GM19025 (cell line): ENCODE data around the gene B4GALT2.

ENCODE experiments used
- ATAC-seq: cut with Tn5 transposase; IDR thresholded peaks from one replicate; pipeline ENCODE4 v1.9.1; 2021; ENCODE audit warnings: mild to moderate bottlenecking, low read depth, moderate library complexity; ENCODE audit not compliant: unreplicated experiment

The B4GALT2 gene

GRCh38 chr1:43946236-43947060 lies 32.6 kb upstream of the B4GALT2 start, which contains the start of gene IPO13:
TSS of gene IPO13 (plus strand) at chr1:43946950. CDS start at chr1:43947601, 651 bp downstream.
- peak; percentile 94 for ATAC-seq

- no peak for ATAC-seq
These were observed 31.7 kb upstream of the B4GALT2 start for GRCh38 chr1:43947061-43947873.

- no peak for ATAC-seq
These were observed 31.1 kb upstream of the B4GALT2 start for GRCh38 chr1:43947874-43948437.

- no peak for ATAC-seq
These were observed 29.3 kb upstream of the B4GALT2 start for GRCh38 chr1:43949678-43950077.

- no peak for ATAC-seq
These were observed 27.7 kb upstream of the B4GALT2 start for GRCh38 chr1:43951021-43951985.

GRCh38 chr1:43952731-43953346 lies 26.2 kb upstream of the B4GALT2 start:
- ATAC-seq = no peak

GRCh38 chr1:43953361-43953760 lies 25.6 kb upstream of the B4GALT2 start:
- no peak for ATAC-seq

GRCh38 chr1:43954036-43954435 lies 25.0 kb upstream of the B4GALT2 start:
- no peak for ATAC-seq

GRCh38 chr1:43956234-43956633 lies 22.8 kb upstream of the B4GALT2 start:
- ATAC-seq = no peak

- no peak for ATAC-seq
These were observed 21.5 kb upstream of the B4GALT2 start for GRCh38 chr1:43957407-43958040.

GRCh38 chr1:43958351-43959255 lies 20.4 kb upstream of the B4GALT2 start:
- no peak for ATAC-seq

- no peak for ATAC-seq
These were observed 18.2 kb upstream of the B4GALT2 start for GRCh38 chr1:43960798-43961197.

- ATAC-seq = no peak
These were observed 17.3 kb upstream of the B4GALT2 start for GRCh38 chr1:43961692-43962091.

- no peak for ATAC-seq
These were observed 16.7 kb upstream of the B4GALT2 start for GRCh38 chr1:43962324-43962723.

GRCh38 chr1:43963006-43963405 lies 16.0 kb upstream of the B4GALT2 start:
- no peak for ATAC-seq

GRCh38 chr1:43963890-43964289 lies 15.1 kb upstream of the B4GALT2 start:
- no peak for ATAC-seq

- no peak for ATAC-seq
These were observed 13.7 kb upstream of the B4GALT2 start for GRCh38 chr1:43965316-43965715.

GRCh38 chr1:43968348-43968948 lies 10.6 kb upstream of the B4GALT2 start:
- no peak for ATAC-seq
